OCI-M1 (cell line): Measurements from ENCODE around the gene MIXL1.
"Not testable (repeated sequence)": the region's sequence is repeated elsewhere in the genome, so short reads cannot be mapped to it uniquely, and the experiment has no call there.

ENCODE experiments used
- DNase-seq: peaks from one replicate; lab custom pipeline; 2025; lab: John Stamatoyannopoulos, UW

MIXL1 gene

GRCh38 chr1:226223157-226223785, at the start of gene MIXL1:
TSS of gene MIXL1 (plus strand) at chr1:226223664. CDS start at chr1:226223682, 18 bp downstream.
- DNase-seq: no peak

GRCh38 chr1:226176870-226177269, 46.6 kb upstream of the MIXL1 start:
- no peak for DNase-seq

DNA sequence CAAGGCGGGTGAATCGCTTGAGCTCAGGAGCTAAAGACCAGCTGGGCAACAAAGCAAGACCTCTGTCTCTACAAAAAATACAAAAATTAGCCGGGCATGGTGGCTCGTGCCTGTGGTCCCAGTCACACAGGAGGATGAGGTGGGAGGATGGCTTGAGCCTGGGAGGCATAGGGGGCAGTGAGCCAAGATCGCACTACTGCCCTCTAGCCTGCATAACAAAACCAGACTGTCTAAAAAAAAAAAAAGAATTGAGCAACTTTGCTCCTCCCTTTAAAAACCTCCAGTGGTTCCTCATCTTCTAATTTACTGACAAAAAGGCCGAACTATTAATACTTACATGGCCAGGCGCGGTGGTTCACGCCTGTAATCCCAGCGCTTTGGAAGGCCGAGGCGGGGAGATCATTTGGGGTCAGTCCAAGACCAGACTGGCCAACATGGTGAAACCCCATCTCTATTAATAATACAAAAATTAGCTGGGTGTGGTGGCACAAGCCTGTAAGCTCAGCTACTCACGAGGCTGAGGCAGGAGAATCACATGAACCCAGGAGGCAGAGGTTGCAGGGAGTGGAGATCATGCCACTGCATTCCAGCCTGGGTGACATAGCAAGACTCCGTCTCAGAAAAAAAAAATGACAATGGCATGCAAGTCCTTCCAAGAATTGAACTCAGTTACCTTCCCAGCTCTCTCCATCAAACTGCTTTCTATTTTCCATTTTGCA, 41.3 kb upstream of the MIXL1 start:
- DNase-seq: peak; percentile 93

DNA sequence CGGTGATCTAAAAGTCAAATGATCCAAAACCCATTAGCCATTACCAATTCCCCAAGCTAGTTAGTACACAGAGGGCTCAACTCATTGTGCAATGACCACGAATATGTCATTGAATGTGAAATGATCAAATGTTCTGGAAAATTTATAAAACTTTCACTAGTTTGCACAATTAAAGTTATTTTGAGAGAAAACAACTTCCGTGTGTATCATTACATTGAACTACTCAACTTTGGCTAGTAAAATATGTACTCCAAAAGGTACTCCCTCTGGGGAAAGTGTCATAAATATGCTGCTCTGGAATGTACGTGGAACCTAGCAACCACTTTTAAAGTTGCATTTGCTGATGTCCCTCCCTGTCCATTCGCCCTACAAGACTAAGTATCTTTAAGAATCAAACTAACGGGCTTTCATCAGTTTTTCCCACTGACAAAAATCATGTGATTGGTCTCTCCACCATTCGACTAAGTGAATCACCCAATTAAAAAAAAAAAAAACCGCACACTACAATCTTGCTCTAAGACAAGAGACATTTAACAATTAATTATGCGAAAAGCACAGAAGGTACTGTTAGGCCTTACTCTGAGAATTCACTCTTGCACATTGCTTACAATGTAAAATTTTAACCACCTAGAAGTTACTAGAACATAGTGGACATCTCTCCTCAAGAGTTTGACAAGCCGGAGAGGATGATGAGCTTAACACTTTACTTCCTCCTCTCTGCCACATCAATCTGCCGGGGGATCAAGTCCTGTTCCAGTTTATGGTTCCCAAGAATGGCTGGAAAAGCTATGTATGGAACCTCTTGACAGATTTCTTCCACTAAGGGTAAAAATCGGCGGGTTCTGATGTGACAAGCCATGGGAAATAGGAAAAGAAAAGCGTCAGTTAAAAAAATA, 38.1 kb upstream of the MIXL1 start:
- DNase-seq: peak; percentile 60

- peak; percentile 95 for DNase-seq
Measured at GRCh38 chr1:226186124-226187018, 37.1 kb upstream of the MIXL1 start, which contains the start of gene ACBD3. TSS of gene ACBD3 (minus strand) at chr1:226186741. CDS start at chr1:226186675, 66 bp downstream.

DNA sequence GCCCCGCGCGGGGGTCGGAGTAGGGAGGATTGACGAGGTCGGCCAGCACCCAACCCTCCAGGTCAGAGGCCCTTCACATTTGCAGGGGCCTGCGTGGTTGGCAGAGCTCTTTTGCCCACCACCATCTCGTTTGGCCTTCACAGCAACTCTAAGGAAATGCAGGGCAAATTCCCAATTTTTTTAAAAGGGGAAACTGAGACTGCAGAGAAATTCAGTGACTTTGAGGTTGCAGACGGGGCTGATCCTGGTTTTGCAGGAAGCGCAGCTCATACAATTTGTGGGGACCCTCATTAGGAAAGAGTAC, 36.5 kb upstream of the MIXL1 start:
- DNase-seq: no peak

DNA sequence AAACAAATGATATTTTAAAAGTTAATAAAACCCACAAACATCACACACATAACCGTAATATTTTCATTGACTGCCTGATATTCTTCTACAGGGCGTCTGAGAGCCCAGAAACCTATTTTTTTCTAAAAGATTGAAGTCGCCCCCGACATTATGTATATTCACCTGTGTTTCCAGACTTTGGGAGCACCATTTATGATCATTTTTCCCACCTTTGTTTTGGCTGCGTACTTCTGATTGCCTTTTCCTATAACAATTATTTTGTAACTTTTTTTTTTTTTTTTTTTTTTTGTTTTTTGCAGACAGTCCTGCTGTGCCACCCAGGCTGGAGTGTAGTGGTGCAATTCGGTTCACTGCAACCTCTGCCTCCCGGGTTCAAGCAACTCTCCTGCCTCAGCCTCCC, 36.1 kb upstream of the MIXL1 start:
- DNase-seq: no peak

DNA sequence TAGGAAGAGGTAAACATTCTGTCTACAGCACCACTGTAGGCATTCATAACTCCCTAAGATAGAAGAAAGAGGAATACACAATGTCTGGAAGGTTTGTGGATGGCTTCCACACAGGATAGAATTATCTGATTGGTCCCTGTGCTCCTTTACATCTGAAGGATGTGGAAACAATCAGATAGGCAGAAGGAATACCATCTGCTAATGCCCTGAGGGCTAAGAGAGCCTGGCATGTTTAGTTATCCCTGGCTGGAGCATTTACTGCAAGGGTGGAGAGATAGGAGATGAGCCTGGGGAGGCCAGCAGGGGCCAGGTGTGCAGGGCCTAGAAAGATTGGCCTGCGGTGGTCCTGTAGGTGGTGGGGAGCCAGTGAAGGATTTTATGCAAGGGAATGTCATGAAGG, 28.3 kb upstream of the MIXL1 start:
- DNase-seq: no peak

DNA sequence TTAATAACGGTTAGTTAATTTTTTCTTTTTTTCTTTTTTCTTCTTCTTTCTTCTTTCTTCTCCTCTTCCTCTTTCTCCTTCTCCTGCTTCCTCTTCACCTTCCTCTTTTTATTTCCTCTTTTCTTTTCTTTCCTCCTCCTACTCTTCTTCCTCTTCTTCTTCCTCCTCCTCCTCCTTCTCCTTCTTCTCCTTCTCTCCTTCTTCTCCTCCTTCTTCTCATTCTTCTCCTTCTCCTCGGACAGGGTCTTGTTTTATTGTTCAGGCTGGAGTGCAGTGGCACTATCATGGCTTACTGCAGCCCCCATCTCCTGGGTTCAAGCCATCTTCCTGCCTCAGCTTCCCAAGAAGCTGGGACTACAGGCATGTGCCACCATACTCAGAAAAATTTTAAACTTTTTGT, 23.5 kb upstream of the MIXL1 start:
- no peak for DNase-seq

DNA sequence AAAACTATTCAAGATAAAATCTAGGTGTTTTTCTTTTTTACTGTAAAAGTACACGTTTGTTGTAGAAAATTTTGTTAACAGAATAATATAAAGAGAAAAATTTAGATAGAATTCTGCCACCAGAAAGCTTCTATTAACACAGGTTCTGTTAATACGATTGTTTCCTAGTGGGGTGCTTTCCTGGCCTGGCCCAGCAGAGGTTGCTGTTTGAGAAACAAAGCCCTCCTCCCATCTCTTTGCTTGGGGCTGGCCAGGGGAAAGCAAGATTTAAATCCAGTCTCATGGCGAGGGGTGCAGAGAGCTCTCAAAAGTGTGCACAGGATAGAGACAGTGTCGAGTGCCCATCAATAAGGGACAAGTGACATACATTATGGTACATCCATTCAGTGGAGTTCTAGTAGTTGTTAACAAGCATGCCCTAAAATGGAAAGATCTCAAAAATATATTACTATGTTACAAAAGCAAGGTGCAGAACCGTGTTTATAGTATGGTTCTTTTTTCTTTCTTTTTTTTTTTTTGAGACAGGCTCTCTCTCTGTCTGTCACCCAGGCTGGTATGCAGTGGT, 22.4 kb upstream of the MIXL1 start:
- DNase-seq: peak; percentile 63

GRCh38 chr1:226202246-226202645, 21.2 kb upstream of the MIXL1 start:
- DNase-seq: no peak

DNA sequence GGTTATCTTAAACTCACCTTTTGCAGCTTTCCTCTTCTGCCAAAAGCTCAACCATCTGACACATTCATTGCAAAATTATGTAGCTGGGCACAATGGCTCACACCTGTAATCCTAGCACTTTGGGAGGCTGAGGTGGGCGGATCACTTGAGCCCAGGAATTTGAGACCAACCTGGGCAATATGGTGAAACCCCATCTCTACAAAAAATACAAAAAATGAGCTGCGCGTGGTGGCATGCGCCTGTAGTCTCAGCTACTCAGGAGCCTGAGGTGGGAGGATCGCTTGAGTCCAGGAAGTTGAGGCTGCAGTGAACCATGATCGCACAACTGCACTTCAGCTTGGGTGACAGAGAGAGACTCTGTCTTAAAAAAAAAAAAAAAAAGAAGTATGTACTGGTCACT, 20.8 kb upstream of the MIXL1 start:
- DNase-seq: not testable (repeated sequence)

GRCh38 chr1:226203240-226203639, 20.2 kb upstream of the MIXL1 start:
- no peak for DNase-seq

DNA sequence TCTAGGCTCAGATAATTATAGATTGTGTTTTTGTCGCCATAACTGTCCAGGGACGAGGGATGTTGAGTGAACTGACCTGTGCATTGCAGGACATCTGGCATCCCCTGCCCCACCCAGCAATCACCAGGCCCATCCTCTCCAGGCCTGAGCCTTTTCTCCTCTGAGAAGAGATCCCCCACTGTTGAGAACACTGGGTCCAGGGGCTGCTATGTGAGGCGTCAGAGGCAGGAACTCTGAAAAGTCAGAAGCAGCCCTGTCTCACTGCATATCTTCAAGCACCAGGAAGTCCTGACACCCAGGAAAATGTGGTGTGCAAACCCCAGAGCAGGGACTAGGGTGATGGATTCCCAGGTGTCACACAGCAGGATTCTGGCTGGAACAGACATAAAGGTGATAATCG, 19.8 kb upstream of the MIXL1 start:
- DNase-seq: no peak

GRCh38 chr1:226204198-226204597, 19.3 kb upstream of the MIXL1 start:
- DNase-seq: no peak

DNA sequence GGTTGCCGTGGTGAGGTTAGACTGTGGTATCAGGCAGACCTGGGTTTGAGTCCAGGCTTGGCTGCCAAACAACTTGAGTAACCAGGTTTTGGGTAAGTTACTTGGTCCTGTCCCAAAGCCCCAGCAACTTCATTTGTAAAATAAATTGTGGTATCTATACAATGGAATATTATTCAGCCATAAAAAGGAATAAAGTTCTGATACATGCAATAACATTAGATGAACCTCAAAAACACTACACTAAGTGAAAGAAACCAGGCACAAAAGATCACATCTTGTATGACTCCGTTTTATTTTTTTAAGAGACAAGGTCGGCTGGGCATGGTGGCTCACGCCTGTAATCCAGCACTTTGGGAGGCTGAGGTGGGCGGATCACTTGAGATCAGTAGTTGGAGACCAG, 16.4 kb upstream of the MIXL1 start:
- DNase-seq: no peak

DNA sequence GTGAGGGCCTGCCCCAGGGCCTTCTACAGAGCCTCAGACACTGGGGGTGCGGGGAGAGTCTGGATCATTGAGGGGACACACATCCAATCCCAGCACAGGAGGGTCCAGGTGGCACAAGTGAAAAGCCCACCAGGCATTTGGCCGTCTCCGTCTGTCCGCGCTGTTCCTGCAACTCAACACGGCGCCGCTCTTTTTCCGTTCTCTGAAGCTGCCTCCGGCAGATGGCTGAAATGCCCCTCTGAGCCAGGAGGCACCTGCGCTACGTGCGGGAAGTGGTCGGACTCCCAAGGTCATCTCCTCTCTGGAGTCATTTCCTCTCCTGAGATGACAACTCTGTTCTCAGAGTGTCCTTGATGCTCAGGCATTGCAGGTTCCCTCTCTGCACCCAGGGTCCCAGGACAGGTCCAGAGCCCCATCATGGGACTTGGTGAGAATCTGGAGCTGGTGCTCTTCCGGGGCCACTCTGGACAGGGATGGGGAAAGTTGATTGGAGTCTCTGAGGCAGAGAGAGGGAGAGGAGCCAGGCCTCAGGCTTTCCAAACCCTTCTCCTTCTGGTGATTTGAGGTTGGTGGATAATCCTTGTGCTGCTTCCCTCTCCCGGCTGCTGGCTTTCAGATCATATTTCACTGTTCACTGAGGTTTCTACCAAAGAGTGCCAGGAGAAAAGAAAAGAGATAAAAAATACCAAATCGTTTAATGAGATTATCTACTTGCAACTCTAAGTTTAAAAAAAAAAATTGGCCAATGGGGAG, 14.0 kb upstream of the MIXL1 start:
- DNase-seq: no peak

GRCh38 chr1:226210571-226211176, 12.8 kb upstream of the MIXL1 start:
- no peak for DNase-seq

- DNase-seq: no peak
Measured at GRCh38 chr1:226211181-226211821, 12.2 kb upstream of the MIXL1 start.

DNA sequence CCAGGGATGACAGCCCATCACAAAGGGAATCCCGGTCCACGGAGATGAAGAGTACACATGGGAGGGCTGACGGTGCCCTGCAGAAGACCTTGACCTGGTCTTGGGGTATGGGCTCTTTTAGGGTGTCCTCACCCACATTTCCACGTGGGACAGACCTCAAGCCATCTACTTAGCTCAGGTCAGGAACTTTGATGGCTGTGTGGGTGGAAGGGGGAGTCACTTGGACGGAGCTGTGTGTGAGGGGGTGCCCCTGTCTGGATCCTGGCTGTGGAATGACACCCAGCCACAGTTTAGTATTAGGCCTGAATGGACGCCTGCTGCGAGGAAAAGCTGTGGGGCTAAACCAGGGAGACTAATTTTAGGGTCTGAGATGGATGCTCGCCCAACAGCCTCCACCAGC, 10.9 kb upstream of the MIXL1 start:
- DNase-seq: no peak
